ENCODE measurements around the gene PPP1R1B. TPM values are rescaled to one million over a fixed set of nuclear protein-coding genes. Genes with fewer than 3 reads are reported as not detected.

PPP1R1B gene
- total RNA-seq, 1 donor, result not detected

GRCh38 chr17:39642291-39643074 lies 15.7 kb downstream of the PPP1R1B start:
- Histone ChIP-seq H3K27ac (ENCODE audit: low read depth, low read length) (no peak overlapping the region), H2AFZ (ENCODE audit: low read length) (no peak overlapping the region), H3K4me3 (ENCODE audit: insufficient read depth, low read length) (no peak overlapping the region), H3K4me1 (ENCODE audit: insufficient read depth, low read length) (peaks cover 20% of the 10 kb centered on the region), H4K20me1 (ENCODE audit: insufficient read depth, low read length) (peaks cover 62% of the 10 kb centered on the region), H3K9me3 (ENCODE audit: low read depth, low read length) (no peaks in the 10 kb centered on the region), H3K79me2 (ENCODE audit: insufficient read depth, low read length) (peaks cover 90% of the 10 kb centered on the region), H3K4me2 (ENCODE audit: insufficient read depth, low read length) (no peak overlapping the region), H3K27me3 (ENCODE audit: insufficient read depth, low read length) (no peaks in the 10 kb centered on the region), H3K36me3 (ENCODE audit: insufficient read depth, low read length) (no peaks in the 10 kb centered on the region)
- DNase-seq (ENCODE audit: insufficient read length, low spot score, missing footprints), result no peak
- no peak for TF ChIP-seq CTCF (IDR thresholded peaks at IDR 0.05; ENCODE audit: extremely low read depth, low read depth, low read length)

- DNase-seq (ENCODE audit: insufficient read length, low spot score, missing footprints), result no peak
- peaks cover 12% of the 10 kb centered on the region for H3K4me1 ChIP-seq (ENCODE audit: insufficient read depth, low read length)
- H4K20me1 ChIP-seq (ENCODE audit: insufficient read depth, low read length), result peaks cover 66% of the 10 kb centered on the region
- H2AFZ ChIP-seq (ENCODE audit: low read length), result no peak overlapping the region
- TF ChIP-seq CTCF (IDR thresholded peaks at IDR 0.05; ENCODE audit: extremely low read depth, low read depth, low read length), result no peak
- no peaks in the 10 kb centered on the region for H3K9me3 ChIP-seq (ENCODE audit: low read depth, low read length)
- no peak overlapping the region for H3K4me2 ChIP-seq (ENCODE audit: insufficient read depth, low read length)
- H3K79me2 ChIP-seq (ENCODE audit: insufficient read depth, low read length), result peaks cover 83% of the 10 kb centered on the region
- H3K4me3 ChIP-seq (ENCODE audit: insufficient read depth, low read length), result no peak overlapping the region
- H3K27me3 ChIP-seq (ENCODE audit: insufficient read depth, low read length), result no peaks in the 10 kb centered on the region
- H3K36me3 ChIP-seq (ENCODE audit: insufficient read depth, low read length), result no peaks in the 10 kb centered on the region
- no peak overlapping the region for H3K27ac ChIP-seq (ENCODE audit: low read depth, low read length)
Observed at GRCh38 chr17:39643271-39643670, 16.5 kb downstream of the PPP1R1B start.

- DNase-seq (ENCODE audit: insufficient read length, low spot score, missing footprints), result no peak
- no peaks in the 10 kb centered on the region for H3K27me3 ChIP-seq (ENCODE audit: insufficient read depth, low read length)
- no peak overlapping the region for H3K4me3 ChIP-seq (ENCODE audit: insufficient read depth, low read length)
- no peak overlapping the region for H2AFZ ChIP-seq (ENCODE audit: low read length)
- H3K36me3 ChIP-seq (ENCODE audit: insufficient read depth, low read length), result no peaks in the 10 kb centered on the region
- TF ChIP-seq CTCF (IDR thresholded peaks at IDR 0.05; ENCODE audit: extremely low read depth, low read depth, low read length), result no peak
- H4K20me1 ChIP-seq (ENCODE audit: insufficient read depth, low read length), result peaks cover 50% of the 10 kb centered on the region
- H3K4me2 ChIP-seq (ENCODE audit: insufficient read depth, low read length), result no peak overlapping the region
- no peak overlapping the region for H3K27ac ChIP-seq (ENCODE audit: low read depth, low read length)
- no peaks in the 10 kb centered on the region for H3K9me3 ChIP-seq (ENCODE audit: low read depth, low read length)
- H3K4me1 ChIP-seq (ENCODE audit: insufficient read depth, low read length), result peaks cover 4% of the 10 kb centered on the region
- H3K79me2 ChIP-seq (ENCODE audit: insufficient read depth, low read length), result peaks cover 56% of the 10 kb centered on the region
Observed at GRCh38 chr17:39647256-39647655, 20.5 kb downstream of the PPP1R1B start.

GRCh38 chr17:39648616-39649366 lies 22.0 kb downstream of the PPP1R1B start:
- peaks cover 45% of the 10 kb centered on the region for H3K79me2 ChIP-seq (ENCODE audit: insufficient read depth, low read length)
- no peak for DNase-seq (ENCODE audit: insufficient read length, low spot score, missing footprints)
- peaks cover 48% of the 10 kb centered on the region for H4K20me1 ChIP-seq (ENCODE audit: insufficient read depth, low read length)

More at GRCh38 chr17:39648616-39649366, 22.0 kb downstream of the PPP1R1B start:
- TF ChIP-seq CTCF (IDR thresholded peaks at IDR 0.05; ENCODE audit: extremely low read depth, low read depth, low read length), result no peak
- Histone ChIP-seq H3K4me2 (ENCODE audit: insufficient read depth, low read length) (no peak overlapping the region), H3K4me1 (ENCODE audit: insufficient read depth, low read length) (no peaks in the 10 kb centered on the region), H3K36me3 (ENCODE audit: insufficient read depth, low read length) (no peaks in the 10 kb centered on the region), H3K4me3 (ENCODE audit: insufficient read depth, low read length) (no peak overlapping the region), H3K27me3 (ENCODE audit: insufficient read depth, low read length) (no peaks in the 10 kb centered on the region), H3K9me3 (ENCODE audit: low read depth, low read length) (no peaks in the 10 kb centered on the region), H2AFZ (ENCODE audit: low read length) (no peak overlapping the region), H3K27ac (ENCODE audit: low read depth, low read length) (no peak overlapping the region)
